Cortex of kidney (tissue), 1 donor: ENCODE measurements around the gene OTUD1.
A peak's percentile ranks its signal among the peaks of the same experiment; 100 is the strongest.

Source experiments
- DNase-seq: peaks from one replicate; lab custom pipeline; 2025; lab: John Stamatoyannopoulos, UW

Gene OTUD1

DNA sequence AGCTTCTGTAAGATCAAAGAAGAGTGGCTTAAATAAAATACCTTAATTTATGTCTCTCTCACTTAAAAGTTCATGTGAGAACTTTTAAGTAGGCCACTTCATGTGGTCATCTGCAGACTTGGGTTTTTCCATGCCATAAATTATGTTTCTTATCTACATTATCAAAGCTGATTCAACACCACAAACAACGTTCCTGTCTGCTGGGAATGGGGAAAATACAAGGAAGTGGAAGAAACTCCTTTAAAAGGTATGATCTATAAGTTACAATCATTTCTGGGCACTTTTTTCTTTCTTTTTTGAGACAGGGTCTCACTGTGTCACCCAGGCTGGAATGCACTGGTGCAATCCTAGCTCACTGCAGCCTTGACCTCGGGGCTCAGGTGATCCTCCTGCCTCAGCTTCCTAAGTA lies 16.9 kb upstream of the OTUD1 start:
- DNase-seq = no peak

DNA sequence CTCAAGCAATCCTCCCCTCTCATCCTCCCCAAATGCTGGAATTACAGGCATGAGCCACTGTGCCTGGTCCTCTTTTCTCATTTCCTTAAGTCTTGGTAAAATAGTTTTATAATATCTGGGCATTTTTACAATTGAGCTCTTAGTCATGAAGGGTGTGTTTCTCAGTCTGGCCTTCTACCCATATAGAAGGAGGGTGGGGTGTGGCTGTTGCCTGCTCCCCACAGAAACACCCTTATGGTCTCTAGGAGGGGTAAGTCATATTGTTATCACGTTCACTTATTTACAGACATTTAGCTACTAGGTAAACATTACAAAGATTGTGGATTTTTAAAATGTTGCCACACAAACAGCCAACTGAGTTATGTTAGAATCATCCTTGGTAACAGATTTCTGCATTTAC lies 6.7 kb upstream of the OTUD1 start:
- no peak for DNase-seq

DNA sequence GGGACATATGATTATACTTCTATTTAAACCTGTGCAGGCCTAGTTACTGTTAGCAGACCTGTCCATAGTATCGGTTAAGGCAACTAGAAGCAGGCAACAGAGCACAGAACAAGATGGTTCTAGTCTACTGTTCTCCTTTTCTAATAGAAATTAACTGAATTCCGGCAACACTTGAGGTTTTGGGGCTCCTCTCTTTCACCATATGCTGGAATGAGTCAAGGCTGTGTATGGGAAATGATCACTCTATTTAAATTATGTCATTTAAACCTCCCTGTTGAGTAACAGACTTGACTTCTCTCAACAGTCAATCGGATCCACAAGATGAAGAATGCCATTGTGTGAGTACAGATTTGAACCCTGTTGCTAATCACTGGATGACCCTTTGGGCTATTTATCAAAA lies 6.2 kb upstream of the OTUD1 start:
- no peak for DNase-seq

DNA sequence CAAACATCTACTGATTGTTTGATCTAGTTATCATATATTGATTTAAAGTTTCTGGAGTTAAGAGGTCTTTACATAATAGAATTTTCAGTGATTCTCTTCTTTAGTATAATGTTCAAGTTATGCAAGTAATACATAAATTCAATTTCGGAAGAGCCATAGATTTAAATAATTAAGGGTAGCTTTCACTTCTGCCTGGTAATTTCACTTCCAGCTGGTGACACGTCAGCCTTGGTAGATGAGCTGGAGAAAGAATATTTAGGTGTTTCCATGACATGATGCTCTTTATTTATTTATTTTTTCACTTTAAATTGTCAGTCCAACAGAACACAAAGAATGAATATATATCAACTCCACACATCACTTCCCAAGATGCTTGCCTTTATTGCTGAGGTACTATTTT lies 5.2 kb upstream of the OTUD1 start:
- no peak for DNase-seq

GRCh38 chr10:23435378-23435777 lies 3.5 kb upstream of the OTUD1 start:
- DNase-seq = no peak

- no peak for DNase-seq
Measured at GRCh38 chr10:23436983-23437382, 1.9 kb upstream of the OTUD1 start.

- no peak for DNase-seq
Measured at GRCh38 chr10:23437963-23438546, 820 bp upstream of the OTUD1 start.

DNA sequence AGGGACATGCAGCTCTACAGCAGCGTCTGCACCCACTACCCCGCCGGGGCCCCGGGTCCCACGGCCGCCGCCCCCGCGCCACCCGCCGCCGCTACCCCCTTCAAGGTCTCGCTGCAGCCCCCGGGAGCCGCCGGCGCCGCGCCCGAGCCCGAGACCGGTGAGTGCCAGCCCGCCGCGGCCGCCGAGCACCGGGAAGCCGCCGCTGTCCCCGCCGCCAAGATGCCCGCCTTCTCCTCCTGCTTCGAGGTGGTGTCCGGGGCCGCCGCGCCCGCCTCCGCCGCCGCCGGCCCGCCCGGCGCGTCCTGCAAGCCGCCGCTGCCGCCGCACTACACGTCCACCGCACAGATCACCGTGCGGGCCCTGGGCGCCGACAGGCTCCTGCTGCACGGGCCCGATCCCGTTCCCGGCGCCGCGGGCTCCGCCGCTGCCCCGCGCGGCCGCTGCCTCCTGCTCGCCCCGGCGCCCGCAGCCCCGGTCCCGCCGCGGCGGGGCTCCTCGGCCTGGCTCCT lies 631 bp downstream of the OTUD1 start:
- DNase-seq = peak; percentile 21

DNA sequence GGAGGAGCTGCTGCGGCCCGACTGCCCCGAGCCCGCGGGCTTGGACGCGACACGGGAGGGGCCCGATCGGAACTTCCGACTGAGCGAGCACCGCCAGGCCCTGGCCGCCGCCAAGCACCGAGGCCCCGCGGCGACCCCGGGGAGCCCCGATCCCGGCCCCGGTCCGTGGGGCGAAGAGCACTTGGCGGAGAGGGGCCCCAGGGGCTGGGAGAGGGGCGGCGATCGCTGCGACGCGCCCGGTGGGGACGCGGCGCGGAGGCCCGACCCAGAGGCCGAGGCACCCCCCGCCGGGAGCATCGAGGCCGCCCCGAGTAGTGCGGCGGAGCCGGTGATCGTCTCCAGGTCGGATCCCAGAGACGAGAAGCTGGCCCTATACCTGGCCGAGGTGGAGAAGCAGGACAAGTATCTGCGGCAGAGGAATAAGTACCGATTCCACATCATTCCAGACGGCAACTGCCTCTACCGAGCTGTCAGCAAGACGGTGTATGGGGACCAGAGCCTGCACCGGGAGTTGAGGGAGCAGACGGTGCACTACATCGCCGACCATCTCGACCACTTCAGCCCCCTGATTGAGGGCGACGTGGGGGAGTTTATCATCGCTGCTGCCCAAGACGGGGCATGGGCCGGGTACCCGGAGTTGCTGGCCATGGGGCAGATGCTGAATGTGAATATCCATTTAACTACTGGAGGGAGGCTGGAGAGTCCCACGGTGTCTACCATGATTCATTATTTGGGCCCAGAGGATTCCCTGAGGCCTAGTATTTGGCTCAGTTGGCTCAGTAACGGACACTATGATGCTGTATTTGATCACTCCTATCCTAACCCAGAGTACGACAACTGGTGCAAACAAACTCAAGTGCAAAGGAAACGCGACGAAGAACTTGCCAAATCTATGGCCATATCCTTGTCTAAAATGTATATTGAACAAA lies 1.4 kb downstream of the OTUD1 start:
- DNase-seq = no peak

- no peak for DNase-seq
Measured at GRCh38 chr10:23441251-23441650, 2.4 kb downstream of the OTUD1 start.

GRCh38 chr10:23442936-23443335 lies 4.1 kb downstream of the OTUD1 start:
- no peak for DNase-seq

DNA sequence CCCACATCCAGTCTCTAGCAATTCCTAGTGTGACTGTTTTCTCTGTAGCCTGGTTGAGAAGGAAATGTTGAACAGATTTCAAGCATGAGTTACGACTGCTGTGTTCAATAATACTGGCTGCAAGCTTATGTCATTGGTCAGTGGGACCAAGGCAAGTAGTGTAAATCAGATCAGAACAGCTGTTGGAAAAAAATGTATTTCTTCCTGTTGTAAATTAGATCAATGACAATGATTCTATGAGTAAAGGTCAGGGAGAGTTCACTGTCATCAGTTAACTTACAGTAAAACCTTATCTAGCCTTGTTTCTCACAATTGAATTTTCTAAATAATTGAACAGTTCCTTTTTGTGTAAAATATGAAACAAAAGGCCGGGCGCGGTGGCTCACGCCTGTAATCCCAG lies 6.7 kb downstream of the OTUD1 start:
- no peak for DNase-seq

DNA sequence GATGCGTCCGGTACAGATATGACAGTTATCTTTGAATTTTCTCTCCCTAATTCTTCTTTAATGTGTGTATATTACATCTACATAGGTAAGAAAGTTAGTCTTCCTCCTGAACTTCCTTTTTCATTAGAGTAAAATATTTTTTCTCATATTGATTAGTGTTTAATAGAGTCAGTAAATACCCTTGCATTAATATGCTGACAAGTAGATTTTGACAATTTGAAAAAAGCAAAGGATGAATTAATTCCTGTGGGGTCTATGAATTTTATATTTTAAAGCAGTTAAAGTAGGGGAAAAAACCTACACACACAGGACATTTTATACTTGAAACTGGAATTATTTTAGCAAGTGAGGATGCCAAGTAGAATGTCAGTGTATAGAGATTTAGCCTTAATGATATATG lies 9.4 kb downstream of the OTUD1 start:
- no peak for DNase-seq

DNA sequence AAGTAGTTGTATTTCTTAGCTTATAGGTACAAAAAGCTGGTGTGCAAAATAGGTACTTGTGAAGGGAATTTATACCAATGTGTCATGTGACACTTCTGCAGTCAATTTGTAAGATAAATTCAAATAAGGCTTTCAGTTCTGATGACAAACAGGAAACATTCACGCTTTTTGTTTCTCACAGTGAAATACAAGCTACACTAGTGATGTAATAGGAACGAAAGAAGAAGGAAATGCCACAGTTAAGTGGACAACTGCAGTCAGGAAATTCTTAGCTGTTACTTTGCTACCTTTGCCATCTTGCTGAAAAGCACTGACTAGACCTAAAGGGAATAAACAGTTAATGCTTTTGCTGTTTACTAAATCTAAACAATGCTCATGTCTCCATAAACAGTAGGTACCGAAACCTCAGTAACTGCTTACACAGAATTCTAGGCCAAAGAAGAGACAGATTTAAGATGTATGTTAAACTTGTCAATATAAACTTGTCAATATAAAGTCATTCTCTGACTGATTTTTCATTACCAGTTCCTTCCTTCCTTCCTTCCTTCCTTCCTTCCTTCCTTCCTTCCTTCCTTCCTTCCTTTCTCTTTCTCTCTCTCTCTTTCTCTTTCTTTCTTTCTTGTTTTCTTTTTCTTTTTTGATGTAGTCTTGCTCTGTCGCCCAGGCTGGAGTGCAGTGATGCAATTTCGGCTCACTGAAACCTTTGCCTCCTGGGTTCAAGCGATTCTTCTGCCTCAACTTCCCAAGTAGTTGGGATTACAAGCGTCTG lies 10.1 kb downstream of the OTUD1 start:
- DNase-seq = no peak

- no peak for DNase-seq
Measured at GRCh38 chr10:23452033-23452655, 13.3 kb downstream of the OTUD1 start.

DNA sequence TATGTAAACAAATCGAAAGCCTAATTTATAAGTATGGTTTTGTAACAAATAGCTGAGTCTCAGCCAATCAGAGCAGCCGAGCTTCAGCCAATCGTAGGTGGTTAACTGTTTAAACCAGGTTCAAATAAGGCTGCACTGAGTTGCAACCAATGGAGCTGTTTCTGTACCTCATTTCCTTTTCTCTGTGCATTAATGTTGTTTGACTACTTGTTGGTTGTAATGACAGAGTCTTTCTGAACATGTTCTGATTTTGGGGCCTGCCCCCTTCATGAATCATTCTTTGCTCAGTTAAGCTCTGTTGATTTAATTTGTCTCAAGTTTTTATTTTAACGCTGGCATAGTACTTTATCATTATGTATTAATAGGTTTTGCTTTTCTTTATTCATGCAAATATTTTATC lies 14.6 kb downstream of the OTUD1 start:
- no peak for DNase-seq

- no peak for DNase-seq
Measured at GRCh38 chr10:23457632-23458417, 18.9 kb downstream of the OTUD1 start.

DNA sequence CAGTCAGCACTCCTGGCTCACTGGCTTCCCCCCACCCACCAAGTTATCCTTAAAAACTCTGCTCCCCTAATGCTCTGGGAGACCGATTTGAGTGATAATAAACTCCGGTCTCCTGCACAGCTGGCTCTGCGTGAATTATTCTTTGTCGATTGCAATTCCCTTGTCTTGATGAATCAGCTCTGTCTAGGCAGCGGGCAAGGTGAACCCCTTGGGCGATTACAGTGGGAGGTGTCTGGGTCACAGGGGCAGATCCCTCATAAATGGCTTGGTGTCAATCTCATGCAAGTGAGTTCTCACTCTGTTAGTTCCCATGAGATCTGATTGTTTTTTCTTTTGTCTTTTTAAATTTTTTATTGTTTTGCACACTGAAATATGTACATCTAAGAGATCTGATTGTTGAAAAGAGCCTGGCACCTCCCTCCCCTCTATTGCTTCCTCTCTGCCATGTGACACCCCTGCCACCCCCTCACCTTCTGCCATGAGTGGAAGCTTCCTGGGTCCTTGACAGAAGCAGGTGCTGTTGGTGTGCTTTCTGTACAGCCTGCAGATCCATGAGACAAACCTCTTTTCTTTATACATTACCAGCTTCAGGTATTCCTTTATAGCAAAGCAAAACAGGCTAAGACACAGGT lies 20.5 kb downstream of the OTUD1 start:
- no peak for DNase-seq

GRCh38 chr10:23461557-23461956 lies 22.7 kb downstream of the OTUD1 start:
- DNase-seq = no peak

DNA sequence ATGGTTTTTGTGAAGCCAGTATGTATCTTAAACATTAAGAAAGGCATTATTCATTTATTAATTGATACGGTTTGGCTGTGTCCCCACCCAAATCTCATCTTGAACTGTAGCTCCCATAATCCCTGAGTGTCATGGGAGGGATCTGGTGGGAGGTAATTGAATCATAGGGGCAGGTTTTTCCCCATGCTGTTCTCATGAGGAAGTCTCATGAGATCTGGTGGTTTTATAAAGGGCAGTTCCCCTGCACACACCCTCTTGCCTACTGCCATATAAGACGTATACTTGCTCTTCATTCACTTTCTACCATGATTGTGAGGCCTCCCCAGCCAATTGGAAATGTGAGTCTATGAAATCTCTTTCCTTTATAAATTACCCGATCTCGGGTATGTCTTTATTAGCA lies 28.1 kb downstream of the OTUD1 start:
- no peak for DNase-seq

DNA sequence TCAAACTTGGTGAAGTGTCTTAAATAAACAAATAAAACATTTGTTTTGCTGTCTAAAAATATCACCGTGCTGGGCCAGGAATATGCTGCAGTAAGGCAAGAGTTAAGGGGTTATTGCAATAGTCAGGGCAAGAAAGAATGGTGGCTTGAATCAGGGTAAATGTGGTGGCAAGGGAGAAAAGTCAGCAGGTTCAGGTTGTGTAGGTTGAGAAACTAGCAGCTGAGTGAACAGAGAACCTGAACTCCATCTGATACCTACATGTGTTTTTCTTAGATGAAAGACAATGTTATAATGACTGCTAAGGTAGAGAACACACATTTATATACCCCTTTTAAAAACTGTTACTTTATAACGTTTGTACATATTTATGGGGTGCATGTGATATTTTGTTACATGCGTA lies 28.7 kb downstream of the OTUD1 start:
- no peak for DNase-seq
